Measurements from ENCODE around the gene CEPT1.
"Not testable (repeated sequence)": the region's sequence is repeated elsewhere in the genome, so short reads cannot be mapped to it uniquely, and the experiment has no call there.

Gene CEPT1

DNA sequence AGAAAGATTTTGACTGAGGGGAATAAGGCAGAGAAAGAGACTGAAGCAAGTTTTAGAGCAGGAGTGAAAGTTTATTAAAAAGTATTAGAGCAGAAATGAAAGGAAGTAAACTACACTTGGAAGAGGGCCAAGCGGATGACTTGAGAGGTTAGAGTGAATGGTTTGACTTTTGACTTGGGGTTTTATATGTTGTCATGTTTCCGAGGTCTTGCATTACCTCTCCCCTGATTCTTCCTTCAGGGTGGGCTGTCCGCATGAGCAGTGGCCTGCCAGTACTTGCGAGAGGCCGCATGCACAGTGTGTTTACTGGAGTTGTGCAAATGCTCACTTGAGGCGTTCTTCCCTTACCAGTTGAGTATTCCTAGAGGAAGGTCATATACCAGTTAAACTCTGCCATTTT lies 73.4 kb downstream of the CEPT1 start:
- no peak for DNase-seq

DNA sequence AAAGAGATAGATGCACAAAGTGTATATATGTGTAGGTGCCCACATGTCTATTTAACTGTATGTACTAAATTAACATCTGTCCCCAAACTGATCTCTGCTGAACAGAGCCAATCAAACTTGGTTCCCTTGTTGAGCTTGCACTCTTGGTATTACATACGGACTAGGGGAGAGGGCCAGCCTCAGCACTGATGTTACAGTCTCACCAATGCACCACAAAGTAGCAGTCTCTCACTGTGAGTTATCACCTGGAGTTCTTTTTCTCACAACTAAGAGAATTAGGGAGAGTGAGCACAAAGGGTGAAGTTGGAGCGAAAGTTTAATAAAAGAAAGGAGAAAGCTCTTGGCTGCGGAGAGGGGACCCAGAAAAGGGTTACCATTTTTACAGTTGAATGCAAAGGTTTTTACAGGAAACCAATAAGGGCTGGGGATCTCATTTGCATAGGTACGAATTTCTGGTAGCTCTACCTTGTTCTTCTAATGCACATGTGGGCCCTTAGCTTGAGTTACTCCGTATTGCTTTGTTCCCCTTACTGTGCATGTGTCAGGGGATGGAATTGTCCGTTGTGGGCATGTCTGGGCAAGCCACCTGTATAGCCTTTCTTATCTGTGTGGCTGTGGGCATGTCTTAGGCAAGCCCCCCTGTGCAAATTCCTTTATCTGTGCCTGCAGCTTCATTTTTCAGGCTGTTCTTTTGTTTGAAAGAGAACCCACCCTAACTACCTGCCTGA lies 74.2 kb downstream of the CEPT1 start:
- no peak for DNase-seq

DNA sequence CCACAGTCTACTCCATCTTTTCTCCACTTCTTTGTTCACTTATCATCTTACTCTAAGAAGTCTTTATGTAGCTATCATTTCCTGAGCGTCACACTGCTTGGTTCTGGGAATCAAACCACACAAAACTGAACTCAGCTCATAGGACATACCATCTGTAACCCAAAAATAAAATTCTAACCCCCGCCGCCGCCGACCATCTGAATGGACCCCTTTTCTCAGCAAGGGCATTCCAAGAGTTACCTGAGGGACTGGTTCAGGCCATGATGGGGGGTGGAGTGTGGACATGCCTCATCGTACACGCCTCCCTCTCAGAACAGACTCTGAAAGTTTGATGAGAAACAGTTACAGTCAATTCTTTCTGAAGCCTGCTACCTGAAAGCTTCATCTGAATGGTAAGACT lies 74.9 kb downstream of the CEPT1 start:
- no peak for DNase-seq

DNA sequence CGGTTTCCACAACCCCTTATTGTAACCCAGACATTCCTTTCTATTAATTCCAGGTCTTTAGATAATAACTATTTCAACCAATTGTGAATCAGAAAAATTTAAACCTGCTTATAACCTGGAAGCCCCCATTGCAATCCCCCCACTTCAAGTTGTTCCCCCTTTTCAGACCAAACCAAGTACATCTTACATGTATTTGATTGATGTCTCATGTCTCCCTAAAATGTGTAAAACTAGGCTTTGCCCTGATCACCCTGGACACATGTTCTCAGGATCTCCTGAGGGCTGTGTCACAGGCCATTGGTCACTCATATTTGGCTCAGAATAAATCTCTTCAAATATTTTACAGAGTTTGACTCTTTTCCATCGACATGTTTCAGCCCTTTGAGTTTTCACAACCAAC lies 75.3 kb downstream of the CEPT1 start:
- DNase-seq: not testable (repeated sequence)

DNA sequence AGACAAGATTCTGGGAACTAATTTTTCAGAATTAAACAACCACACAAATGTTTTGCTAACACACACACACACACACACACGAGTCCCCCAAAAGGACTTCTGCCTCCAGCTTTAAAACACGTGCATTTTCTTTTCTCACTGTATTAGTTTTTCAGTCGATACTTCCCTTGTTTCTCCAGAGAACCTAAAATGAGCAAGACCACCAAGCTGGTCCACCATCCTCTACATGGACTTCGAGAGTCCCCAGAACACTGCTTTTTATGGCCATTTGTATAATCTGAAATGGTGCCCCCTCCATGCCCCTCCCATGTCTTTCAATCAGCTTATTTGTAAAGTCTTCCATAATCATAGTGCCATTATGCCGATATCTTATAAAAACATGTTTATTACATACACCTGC lies 76.7 kb downstream of the CEPT1 start:
- DNase-seq: no peak

DNA sequence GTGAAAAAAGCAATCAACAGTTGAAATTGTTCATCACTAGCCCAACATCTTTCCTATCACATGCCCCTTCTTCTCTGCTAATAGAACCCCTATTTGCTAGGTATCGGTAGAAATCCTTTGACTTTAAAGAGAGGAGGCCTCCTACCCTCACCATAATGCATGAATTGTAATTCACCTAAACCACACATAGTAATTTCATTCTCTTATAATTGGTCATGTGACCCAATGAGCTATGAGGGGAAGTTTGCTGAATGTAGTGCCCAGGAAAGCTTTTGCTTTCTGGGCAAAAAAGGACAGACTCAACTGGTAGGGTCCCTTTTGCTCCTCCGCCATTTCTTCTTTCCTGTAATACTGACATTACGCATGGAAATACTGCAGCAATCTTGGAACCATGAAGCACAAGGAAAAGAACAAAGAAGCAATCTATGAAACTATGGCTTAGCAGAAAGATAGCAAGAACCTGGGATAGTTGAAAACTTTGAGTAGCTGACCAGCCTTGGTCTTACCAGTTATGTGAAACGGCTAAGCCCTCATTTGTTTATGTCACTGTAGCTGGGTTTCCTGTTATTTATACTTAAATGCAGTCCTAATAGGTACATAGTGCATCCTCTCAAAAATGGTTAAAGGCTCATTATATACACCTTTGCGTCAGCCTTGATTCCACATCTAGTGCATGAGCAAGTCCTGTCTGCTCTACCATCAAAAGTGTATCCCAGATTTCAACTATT lies 77.3 kb downstream of the CEPT1 start:
- DNase-seq: no peak

DNA sequence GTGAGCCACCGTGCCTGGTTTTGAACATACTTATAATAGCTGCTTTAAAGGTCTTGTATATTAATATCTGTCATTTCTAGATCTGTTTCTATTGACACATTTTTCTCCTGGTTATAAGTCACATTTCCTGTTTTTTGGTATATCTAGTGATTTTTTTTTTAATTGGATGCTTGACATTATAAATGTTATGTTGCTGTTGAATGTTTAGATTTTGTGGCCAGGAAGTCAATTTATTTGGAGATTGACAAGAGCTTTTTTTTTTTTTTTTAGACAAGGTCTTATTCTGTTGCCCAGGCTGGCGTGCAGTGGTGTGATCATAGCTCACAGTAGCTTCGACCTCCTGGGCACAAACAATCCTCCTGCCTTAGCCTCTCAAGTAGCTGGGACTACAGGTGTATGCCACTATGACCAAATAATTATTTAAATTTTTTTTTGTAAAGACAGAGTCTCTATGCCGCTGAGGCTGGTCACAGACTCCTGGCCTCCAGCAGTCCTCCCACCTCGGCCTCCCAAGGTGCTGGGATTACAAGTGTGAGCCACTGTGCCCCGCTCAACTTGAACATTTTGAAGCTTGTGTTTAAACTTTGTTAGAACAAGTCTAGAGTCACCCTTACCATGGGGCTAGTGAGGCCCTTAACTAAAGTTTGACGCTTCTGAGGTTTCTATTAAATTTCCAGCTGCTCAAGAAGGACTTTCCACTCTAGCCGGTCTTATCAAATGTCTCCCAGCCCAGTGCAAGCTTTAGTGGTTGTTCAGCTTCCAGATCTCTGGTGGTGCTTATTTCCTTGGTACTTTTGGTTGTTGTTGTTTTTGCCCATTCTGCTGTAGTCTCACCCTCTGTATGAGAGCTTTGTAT lies 78.9 kb downstream of the CEPT1 start:
- DNase-seq: no peak

DNA sequence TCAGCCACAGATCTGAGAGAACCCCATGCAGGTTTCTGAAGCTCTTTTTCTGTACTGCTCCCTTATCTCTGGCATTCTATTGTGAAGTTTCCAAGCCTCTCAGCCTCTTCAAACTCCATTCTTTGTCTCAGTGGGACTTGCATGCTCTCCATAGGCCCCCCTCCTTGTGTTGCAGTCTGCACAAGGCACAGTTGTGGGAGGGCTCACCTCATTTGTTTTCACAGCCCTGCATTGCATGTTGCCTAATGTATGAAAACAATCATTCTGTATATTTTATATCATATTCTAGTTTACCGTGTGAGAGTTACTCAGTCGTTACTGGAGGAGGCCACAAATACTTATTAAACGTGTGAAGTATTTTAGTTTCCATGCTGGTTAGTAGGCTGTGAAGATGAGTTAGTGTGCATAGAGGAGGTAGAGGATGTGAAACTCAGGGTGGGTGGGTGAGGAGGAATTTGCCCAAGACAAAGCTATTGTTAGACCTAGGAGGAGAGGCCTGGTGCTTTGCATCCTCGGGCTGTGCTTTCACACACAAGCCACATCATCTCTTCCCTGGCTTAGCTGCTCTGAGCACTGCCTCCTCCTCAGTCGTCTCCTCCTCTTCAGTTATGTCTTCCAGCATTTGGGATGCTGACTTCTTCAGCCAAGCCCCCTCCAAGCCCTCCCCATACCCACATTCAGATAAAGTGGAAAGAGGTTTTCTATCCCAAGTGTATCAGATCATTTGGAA lies 79.7 kb downstream of the CEPT1 start:
- DNase-seq: no peak

DNA sequence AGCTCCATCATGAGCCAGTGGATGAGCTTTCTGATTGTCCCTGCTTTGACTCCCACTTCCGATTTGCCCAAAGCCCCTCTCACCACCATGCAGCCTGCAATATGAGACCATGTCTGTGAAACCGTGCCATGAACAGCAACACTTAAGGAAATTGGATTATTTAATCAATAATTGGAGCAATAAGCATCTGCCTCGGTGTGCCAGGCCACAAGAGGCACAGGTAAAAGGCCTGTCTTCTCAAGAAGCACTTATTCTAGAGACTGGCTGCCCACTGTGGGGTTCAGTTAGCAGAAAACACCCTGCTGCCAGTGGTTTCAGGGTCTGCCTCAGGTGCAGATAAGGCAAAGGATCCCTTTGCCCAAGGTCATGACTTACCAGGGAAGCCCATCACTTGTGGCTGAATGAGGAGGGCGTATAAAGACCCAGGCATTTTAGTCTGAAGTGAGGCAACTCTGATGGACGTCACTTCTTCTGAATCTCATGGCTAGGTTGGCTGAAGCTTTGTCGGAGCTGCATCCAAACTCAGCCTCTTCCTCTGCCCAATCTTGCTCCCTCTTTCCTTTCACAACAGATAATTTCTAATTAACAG lies 80.4 kb downstream of the CEPT1 start:
- no peak for DNase-seq

DNA sequence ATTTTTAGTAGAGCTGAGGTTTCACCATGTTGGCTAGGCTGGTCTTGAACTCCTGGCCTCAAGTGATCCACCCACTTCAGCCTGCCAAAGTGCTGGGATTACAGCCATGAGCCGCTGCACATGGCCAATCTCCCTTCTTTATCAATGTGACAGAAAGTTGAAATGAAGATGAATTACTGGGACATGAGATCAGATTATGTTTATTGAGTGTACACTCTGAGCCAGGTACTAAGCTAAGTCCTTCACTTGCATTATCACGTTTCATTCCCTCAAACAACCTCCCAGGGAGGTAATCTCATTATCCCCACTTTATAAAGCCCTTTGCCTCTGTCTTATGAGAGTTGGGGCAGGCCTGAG lies 81.2 kb downstream of the CEPT1 start:
- DNase-seq: no peak

DNA sequence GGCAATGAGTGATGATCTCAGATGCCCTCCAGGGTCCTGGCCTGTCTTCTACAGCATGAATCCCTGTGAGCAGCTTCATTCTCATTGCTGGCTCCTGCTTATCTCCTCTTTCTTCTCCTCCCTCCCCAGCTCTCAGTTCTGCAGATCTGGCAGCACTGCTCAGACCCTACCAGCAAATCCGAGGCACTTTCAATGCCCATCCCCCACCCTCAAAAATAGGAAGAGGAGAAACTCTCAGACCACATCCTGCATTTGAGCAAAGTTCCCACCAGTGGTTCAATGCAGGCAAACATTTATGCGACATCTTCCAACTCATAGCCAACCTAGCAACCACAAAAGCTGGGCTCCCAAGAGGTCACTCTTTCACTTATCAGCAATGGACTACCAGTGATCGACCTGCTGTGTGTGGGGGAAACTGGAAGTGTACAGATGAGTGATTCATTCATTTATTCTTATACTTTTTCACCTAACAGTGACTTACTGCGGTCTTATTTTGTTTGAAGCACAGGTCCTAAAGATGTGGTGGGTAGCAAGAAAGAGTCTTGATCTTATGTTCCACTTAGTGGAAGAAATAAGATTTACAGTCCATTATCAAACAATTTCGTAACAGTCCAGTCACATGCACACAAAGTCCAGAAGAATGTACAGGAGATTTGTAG lies 81.7 kb downstream of the CEPT1 start:
- no peak for DNase-seq

DNA sequence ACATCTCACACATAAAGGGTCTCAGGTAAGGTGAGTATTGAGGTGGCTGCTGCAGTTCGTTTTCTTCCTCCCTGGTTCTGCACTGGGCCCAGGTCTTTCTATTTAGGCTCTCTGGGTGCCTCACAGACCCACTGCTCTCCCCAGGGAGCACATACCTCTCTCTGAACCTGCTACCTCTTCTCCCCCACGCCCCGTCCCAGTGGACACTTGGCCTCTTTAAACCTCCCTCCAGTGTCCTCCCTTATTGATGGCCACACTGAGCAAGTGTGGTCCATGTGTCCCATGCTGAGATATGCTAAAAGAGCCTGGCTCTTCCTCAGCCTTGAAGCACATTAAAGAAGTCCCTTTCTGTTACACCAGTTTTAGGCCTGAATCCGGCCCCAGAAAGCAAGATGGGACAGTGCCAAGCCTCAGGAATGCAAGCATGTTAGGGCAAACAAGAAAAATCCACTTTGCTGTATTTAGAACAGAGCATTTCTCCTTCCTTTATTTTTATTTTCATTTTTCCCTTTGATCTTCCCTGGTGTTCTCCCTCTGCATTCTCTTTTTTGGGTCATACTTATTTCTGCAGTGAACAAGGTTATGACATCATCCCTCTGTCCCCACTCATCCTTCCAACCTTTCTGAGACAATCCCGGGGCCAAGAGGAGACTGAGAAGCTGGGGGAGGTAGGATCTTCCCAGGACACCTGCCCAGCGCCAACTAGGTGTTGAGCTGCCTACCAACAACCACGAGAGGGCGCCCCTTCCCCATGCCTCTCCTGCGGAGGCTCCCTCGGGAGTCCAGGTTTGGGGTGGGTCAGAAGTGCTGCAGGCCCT lies 82.5 kb downstream of the CEPT1 start:
- DNase-seq: peak; percentile 50 to 52

DNA sequence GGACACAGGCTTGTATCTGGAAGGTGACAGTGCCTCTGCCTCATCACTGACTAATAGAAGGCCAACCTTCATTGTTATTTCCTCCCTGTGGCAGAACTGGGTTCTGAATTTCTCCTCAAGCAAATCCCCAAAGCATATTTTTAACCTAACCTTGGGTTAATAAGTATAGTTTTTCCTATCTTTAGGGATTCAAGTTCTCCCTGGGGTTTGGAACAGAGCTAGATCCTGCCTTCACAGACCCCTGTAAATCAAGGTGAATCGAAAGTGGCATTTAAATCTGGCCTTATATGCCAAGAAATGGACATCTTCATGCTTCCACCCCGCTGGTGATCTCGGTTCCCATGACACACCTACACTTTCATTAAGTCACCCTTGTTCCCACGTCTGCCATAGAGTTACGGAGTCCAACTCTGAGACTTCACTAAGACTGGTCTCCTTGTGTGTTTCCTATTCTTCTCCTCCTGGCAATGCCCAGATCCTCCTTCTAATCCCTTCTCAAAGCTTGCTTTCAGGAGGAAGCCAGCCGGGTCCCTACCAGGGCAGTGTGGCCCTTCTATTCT lies 83.2 kb downstream of the CEPT1 start:
- no peak for DNase-seq

DNA sequence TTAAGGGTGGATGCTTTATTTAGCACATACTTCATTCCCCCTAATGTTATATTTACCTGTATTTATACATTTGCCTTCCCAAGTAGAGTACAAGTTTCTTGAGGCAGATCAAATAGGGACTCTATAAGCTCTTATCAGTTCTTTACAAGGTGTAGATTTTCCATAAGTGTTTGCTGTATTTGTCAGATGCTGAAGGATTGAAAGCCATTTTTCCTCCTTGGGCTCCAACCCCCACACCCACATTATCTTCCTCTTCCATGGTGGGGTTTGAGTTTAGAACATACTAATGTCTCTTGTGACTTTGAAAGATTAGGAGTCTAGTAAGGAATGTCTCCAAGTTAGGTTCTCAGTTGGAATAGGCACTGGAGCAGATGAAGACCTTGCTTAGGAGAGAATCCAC lies 85.1 kb downstream of the CEPT1 start:
- DNase-seq: no peak

DNA sequence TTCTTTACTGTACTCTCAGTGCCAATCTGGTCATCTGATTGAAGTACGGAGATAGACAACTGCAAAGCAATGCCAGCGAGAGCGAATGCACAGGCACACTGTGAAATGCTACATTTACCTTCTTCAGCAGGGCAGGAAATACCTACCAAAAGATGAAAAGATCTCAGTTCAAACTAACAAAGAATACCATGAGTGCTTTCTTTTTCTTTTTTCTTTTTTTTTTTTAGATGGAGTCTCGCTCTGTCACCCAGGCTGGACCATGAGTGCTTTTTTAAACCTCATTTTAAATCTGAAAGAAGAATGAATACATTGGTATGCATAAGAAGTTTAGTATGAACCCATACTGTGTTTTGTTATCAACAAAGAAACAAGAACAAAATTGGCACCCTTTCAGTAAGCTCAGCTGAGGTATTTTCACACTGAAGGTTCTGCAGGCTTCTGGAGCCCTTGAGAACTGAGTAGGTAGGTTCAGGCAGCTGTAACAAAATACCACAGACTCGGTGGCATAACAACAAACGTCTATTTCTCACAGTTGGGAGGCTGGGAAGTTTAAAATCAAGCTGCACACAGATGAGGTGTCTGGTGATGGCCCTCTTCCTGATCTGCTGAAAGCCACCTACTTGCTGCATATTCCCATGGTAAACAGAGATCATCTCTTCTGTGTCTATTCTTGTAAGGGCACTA lies 85.8 kb downstream of the CEPT1 start:
- DNase-seq: no peak

DNA sequence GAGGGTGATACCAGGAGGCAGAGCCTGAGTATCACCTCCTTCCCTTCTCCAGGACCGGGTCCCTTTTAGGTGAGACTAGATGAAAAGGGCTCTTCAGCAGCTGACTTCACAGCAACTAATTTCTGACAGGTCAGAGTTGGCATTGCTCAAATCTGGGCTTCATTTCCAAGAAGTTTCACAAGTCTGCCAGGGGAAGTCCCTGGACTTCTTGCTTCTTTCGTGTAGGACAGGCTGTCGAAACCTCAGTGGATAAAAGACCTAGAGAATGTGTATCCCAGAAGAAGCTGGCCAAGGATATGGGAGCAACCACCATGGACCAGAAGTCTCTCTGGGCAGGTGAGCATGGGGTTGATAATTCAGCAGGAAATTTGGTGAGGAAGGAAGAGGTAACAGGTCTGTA lies 87.4 kb downstream of the CEPT1 start, which contains the start of gene CHI3L2:
Gene CHI3L2 (plus strand): TSS at position 280 of the 400 bp plus-strand sequence. CDS start 17 bp downstream, at position 297.
- DNase-seq: no peak

DNA sequence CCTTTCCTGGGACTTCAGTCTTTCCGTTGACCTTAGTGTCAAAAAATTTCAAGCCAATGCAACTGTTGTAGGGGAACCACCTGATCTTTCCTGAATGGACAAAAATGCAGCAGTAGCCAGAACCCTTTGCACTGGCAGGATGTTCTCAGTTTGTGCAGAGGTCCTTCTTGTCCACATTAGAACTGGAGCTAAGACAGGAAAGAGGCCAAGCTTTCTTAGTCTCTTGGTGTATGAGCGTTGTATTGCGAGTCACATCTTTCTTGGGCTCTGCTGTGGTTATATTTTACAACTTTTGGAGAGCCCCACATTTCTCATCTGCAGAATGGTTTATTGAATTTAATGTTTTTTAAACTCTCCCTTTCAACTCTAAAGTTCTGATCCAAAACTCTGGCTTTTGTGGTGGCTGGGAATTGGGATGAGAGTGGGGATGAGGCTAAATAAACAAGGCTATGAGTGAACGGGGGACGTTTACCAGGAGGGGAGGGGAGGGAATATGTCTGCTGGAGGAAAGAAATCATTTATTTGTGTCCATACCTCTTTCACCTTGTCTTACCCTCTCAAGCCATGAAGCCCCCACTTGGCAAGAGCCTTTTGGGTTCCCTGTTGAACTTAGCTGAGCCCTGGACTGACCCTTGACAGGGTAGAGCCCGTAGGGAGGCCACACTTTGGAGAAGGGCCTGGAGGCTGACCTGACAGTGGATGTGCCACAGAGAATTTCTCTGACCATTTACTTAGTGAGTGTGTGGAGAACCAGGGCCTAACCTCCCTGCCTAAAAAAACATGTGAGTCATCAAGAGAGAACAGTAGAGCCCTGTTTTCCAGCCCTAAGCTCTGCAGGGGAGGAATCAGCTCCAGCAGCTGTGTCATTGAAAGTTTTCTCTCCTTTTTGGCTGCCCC lies 88.1 kb downstream of the CEPT1 start:
- DNase-seq: no peak

DNA sequence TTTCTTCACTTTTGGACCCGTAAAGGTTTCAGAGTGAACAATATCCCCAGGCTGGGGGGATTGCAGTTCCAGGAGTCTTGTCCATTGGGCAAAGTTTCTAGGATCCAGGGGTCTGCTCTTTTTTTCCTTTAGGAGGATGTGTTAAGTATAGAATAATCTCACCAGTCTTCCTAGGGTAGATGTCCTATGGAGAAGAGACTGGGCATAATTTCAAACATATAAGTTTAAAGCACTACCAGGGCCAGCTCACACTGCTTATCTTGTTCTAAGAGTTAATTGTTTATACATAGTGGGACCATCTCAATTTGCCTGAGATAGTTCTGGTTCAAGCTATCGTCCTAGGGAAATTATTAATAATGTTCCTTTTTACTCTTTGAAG lies 88.7 kb downstream of the CEPT1 start:
- DNase-seq: no peak

DNA sequence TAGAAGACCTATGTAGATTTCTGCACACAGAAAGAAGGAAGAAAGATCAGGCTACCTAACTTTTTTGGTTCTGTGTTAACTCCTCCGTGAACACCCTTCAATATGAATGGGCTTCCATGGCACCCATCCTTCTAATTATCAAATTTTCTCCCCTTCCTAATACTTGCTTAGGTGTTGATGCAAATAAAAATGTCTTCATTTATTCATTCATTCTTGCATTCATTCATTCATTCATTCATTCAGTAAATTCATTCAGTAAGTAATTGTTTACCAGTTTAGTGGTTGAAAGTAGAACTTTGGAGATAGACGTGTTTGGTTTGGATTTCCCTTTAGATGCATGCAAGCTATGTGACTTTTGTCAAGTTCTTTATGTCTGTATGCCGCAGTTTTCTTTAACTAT lies 92.1 kb downstream of the CEPT1 start:
- DNase-seq: no peak
